ENCODE measurements around the gene HEBP2. TPM values are rescaled to one million over a fixed set of nuclear protein-coding genes. Genes with fewer than 3 reads are reported as not detected.

The HEBP2 gene
- polyA plus RNA-seq, 3 donors = 39.4 to 67.3 (median 57.7) TPM

DNA sequence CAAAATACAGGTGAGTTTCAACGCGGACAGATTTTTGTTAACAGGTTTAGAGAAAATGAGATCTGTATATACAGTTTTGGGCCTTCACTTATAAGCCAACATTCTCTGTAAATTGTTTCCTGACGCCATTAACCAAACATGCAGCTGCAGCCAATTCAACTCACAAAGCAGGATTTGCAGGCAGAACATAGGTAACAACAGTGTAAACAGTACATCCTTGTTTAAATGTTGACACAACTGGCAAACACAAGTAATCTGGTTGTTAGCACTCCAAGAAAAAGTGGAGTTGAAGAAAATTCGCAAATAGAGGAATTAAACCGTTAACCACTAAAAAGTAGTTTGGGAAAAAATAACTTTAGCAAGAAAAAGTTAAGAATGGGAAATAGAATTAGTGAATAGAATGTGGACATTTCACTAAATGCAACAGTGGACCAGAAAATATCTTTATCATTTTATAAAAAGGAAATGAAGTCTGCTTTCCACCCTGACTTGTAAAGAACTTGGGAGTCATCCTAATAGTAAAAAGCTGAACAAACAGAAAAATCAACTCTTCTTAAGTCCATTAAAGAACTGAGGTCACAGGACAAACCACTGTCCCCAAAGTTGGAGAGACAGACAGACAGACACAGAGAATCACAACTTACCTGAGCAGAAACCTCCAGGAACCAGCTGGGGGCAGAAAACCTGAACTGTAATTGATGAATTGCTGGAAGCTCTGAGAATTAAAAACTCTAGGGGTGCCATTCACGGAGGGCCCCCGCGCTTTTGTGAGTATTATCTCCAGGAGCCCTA lies 16.2 kb upstream of the HEBP2 start:
- no peak for DNase-seq (ENCODE audit: extremely low read depth in 1 of 11, low read depth in 9 of 11, low spot score in 4 of 11)

- no peak for DNase-seq (ENCODE audit: extremely low read depth in 1 of 11, low read depth in 9 of 11, low spot score in 4 of 11)
Observed at GRCh38 chr6:138389551-138389950, 14.5 kb upstream of the HEBP2 start.

DNA sequence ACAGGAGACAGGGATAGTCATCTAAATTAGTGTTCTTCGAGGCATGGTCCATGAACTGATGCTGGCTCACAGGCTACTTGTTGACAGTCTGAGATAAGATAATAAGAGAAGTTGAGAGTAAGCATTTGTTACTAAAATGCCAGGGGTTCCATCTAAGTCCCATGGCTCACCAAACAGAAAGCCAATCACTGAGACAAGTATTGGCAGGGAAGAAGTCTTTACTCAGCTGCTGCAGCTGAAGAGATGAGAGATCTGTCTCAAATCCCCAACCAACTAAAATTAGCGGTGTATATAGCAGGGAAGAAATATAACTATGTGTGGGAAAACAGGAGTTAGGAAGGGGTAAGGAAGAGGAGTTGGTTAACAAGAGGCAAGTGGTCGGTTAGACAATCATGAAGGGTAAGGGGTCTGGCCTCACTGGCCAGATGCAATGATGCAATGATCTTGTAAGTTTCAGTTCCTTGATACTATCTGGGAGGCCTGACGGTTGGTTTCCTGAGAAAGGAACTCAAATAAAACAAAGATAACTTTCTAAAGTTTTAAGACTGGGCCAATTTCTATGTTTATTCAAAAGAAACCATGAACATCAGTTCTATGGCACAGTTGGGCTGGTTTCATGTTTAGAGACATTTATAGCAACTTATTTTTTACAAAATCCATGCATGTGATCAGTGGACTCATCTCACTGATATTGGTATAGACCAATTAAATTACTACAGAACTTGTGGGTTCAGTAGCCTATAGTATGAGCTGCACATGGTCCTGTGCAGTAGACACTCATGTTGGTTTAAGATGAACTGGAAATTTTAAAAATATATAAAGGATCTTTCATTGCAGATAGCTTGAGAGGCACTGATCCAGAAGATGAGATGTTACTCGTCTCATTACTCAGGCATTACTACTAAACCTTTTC lies 9.9 kb upstream of the HEBP2 start:
- no peak for DNase-seq (ENCODE audit: extremely low read depth in 1 of 11, low read depth in 9 of 11, low spot score in 4 of 11)

- DNase-seq (ENCODE audit: extremely low read depth in 1 of 11, low read depth in 9 of 11, low spot score in 4 of 11) = no peak
Observed at GRCh38 chr6:138396709-138397108, 7.3 kb upstream of the HEBP2 start.

GRCh38 chr6:138397128-138398122 lies 6.6 kb upstream of the HEBP2 start:
- DNase-seq (ENCODE audit: extremely low read depth in 1 of 11, low read depth in 9 of 11, low spot score in 4 of 11) = no peak

DNA sequence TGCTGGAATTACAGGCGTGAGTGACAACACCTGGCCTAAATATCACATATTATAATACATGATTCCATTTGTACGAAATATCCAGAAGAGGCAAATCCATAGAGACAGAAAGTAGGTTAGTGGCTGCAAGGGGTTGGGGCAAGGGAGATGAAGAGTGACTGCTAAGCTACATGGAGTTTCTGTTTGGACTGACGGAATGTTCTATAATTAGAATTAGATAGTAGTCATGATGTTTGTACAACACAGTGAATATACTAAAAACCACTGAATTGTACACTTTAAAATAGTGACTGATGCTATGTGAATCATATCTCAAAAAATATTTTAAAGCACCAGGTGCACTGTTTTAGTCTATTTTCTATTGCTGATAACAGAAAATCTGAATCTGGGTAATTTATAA lies 3.7 kb upstream of the HEBP2 start:
- no peak for DNase-seq (ENCODE audit: extremely low read depth in 1 of 11, low read depth in 9 of 11, low spot score in 4 of 11)

DNA sequence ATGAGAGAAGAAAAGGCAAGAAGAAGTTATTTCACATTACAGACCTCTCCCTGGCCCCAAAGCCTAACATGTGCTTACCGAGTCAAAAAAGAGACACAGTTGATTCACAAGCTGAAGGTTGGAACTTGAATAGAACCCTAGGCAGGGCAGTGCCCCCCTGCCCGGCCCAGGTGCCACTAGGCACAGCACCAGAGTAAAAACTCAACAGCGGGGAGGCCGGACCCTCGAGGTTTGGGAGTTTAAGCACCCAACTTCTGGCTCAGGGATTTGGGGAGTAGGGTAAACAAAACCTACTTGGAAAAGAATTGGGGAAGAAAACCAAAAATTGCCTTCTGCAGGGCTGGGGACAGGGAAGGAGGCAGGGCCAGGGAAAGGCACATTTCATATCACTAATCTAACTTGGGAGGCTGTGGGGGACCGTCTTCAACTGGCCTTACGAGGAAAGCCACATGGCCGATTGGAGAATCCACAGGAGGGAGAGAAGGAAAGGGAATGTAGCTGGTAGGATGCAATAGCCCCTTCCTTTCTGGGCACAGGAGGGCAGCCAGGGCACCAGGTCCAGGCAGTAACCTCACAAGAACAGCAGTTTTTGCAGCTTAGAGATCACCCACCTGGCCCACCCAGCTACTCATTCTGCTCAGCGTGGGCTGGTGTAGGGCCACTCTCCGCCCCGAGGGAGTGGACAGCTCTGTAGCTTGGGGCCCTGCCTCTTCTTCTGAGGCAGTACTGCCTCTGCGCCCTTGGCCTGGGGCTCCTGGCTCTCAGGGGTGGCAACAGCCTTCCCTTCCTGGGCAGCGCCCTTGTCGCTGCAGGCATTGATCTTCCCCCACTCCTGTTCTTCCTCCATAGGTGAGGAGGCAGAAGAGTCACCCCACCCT lies 1.8 kb upstream of the HEBP2 start:
- DNase-seq (ENCODE audit: extremely low read depth in 1 of 11, low read depth in 9 of 11, low spot score in 4 of 11) = no peak

DNA sequence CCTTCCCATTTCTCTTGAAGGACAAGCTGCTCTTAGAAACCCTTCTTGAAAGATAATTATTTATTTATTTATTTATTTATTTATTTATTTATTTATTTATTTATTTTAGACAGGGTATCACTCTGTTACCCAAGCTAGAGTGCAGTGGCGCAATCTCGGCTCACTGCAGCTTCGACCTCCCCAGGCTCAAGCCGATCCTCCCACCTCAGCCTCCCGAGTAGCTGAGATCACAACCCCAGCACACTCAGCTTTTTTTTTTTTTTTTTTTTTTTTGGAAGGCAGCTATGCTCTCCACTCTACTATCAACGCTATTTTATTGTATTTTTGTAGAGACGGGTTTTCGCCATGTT lies 1.2 kb upstream of the HEBP2 start:
- no peak for DNase-seq (ENCODE audit: extremely low read depth in 1 of 11, low read depth in 9 of 11, low spot score in 4 of 11)

GRCh38 chr6:138403324-138403800 lies 661 bp upstream of the HEBP2 start:
- peak in 6 of 11 donors; percentile 21 to 49 (median 38) for DNase-seq (ENCODE audit: extremely low read depth in 1 of 11, low read depth in 9 of 11, low spot score in 4 of 11)

GRCh38 chr6:138404666-138405337 lies 779 bp downstream of the HEBP2 start:
- peak in 3 of 11 donors; percentile 8 to 24 (median 11) for DNase-seq (ENCODE audit: extremely low read depth in 1 of 11, low read depth in 9 of 11, low spot score in 4 of 11)

DNA sequence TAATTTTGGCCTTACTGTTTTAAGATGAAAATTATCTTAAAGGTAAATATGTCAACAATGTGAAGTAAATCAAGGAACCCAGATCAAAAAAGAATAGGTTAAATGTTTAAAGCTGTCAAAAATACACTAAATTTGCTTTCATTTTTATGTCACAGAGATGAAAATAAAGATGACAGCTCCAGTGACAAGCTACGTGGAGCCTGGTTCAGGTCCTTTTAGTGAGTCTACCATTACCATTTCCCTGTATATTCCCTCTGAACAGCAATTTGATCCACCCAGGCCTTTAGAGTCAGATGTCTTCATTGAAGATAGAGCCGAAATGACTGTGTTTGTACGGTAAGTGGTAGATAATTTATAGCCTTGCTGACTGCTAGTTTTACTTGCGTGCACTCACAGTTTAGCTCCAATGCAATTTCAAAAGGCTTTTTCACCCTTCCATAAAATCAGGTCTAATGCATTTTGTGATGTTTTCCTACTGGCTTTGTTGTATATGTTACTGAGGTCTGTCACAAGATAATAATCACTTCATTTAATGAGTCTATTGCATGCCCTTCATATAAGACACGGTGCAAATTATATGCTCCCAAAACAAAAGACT lies 1.9 kb downstream of the HEBP2 start:
- no peak for DNase-seq (ENCODE audit: extremely low read depth in 1 of 11, low read depth in 9 of 11, low spot score in 4 of 11)

GRCh38 chr6:138406443-138406842 lies 2.4 kb downstream of the HEBP2 start:
- no peak for DNase-seq (ENCODE audit: extremely low read depth in 1 of 11, low read depth in 9 of 11, low spot score in 4 of 11)

DNA sequence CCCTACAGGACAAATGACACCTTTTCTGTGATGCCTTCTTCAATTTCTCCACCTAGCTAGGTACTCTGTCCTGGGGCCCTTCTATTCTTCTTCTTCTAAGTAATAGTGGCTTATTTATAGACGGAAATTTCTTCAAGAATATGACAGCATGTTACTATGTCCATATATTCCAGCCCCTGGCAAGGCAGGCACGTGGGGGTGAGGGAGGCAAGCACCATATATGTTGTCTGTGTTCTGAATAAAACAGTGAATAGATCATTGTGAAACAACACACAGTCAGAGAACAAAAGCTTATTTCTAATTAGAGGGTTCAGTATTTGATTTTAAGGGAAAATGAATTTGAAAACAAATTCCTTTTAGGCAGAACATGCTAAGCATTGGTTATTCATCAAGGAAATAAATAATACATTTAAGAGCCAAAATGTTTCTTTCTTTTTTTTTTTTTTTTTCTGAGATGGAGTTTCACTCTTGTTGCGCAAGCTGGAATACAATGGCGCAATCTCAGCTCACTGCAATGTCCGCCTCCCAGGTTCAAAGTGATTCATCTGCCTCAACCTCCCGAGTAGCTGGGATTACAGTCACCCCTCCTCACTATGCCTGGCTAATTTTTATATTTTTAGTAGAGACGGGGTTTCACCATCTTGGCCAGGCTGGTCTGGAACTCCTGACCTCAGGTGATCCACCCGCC lies 6.2 kb downstream of the HEBP2 start:
- no peak for DNase-seq (ENCODE audit: extremely low read depth in 1 of 11, low read depth in 9 of 11, low spot score in 4 of 11)

DNA sequence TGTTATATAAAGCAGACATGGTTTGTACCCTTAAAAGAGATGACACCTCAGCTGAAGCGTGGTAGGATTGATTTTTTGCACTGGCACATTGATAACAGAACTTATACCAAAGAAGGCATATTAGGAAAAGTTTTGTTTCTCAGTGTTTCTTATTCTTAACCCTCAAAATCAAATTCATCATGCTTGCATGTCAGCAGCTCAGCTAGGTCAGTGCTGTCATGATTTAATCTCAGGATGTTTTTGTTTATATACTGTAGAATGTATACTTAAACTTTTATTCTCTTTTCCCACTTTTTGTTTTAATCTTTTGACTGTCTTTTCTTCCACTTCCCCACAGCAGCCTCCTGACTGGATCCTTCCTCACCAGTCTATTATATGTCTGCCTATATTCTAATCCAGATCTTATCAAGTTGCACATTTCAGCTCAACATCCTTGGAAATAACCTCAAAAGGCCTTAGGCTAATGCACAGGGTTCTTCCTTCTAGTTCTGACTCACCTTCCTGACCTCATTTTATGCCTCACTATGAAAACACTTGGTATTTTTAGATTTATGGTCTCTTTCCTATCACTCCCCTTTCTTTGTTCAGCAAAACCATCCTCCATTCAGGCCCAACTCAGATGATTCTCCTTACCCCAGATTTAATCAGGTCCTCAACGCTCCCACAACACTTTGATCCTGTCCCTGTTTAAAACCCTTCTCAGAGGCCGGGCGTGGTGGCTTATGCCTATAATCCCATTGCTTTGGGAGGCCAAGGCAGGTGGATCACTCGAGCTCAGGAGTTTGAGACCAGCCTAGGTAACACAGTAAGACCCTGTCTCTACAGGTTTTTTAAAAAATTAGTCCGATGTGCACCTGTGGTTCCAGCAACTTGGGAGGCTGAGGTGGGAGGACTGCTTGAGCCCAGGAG lies 7.2 kb downstream of the HEBP2 start:
- no peak for DNase-seq (ENCODE audit: extremely low read depth in 1 of 11, low read depth in 9 of 11, low spot score in 4 of 11)

- DNase-seq (ENCODE audit: extremely low read depth in 1 of 11, low read depth in 9 of 11, low spot score in 4 of 11) = no peak
Observed at GRCh38 chr6:138415125-138415524, 11.1 kb downstream of the HEBP2 start.

GRCh38 chr6:138416206-138416605 lies 12.2 kb downstream of the HEBP2 start:
- DNase-seq (ENCODE audit: extremely low read depth in 1 of 11, low read depth in 9 of 11, low spot score in 4 of 11) = no peak

Data from renal cortex interstitium (tissue), 11 donors.